Upper lobe of left lung (tissue), 6 donors: ENCODE data around the gene NECTIN4. TPM values are rescaled to one million over a fixed set of nuclear protein-coding genes. Genes with fewer than 3 reads are reported as not detected.

ENCODE experiments used
- ATAC-seq, 2 donors: fragments of 200-7000 bp; cut with Tn5 transposase; one replicate each; pipeline ENCODE4 v1.9.1; 2022; ENCODE audit warnings: mild to moderate bottlenecking in 2 of 2, moderate library complexity in 2 of 2; ENCODE audit not compliant: low FRiP score in 2 of 2
- DNase-seq, 2 donors: peaks; one replicate each; pipeline ENCODE4 v3.0.0-alpha.2; 2019 to 2020
- H3K27ac ChIP-seq, 4 donors: fragments of 200-600 bp; sonication (generic); one replicate each; pipeline ENCODE4 v1.5.1; 2016 to 2019
- H3K27me3 ChIP-seq, 4 donors: fragments of 200-600 bp; sonication (generic); one replicate each; pipeline ENCODE4 v1.5.1; 2017 to 2019
- H3K36me3 ChIP-seq, 4 donors: fragments of 200-600 bp; sonication (generic); one replicate each; pipeline ENCODE4 v1.5.1; 2016 to 2019
- H3K4me1 ChIP-seq, 4 donors: fragments of 200-600 bp; sonication (generic); one replicate each; pipeline ENCODE4 v1.5.1; 2018 to 2019
- H3K4me3 ChIP-seq, 4 donors: fragments of 200-600 bp; sonication (generic); one replicate each; pipeline ENCODE4 v1.5.1; 2017 to 2019; ENCODE audit warnings: mild to moderate bottlenecking in 2 of 4, moderate library complexity in 1 of 4
- H3K9me3 ChIP-seq, 4 donors: fragments of 200-600 bp; sonication (generic); one replicate each; pipeline ENCODE4 v1.5.1; 2018 to 2019
- EP300 ChIP-seq, 4 donors: sonication (generic); formaldehyde crosslinking; IDR thresholded peaks; one replicate each; pipeline ENCODE4 v1.5.1; 2017; ENCODE audit warnings: antibody characterized with exemption in 4 of 4, control low read depth in 2 of 4
- POLR2A ChIP-seq, 4 donors: fragments of 450-650 bp; IDR thresholded peaks; one replicate each; pipeline ENCODE4 v1.5.1; 2016 to 2017; ENCODE audit warnings: antibody characterized with exemption in 4 of 4, mild to moderate bottlenecking in 2 of 4
- POLR2AphosphoS5 ChIP-seq, 2 donors: sonication (generic); formaldehyde crosslinking; IDR thresholded peaks; one replicate each; pipeline ENCODE4 v1.5.1; 2017; ENCODE audit warnings: antibody characterized with exemption in 2 of 2
- WGBS, 2 donors: methylation state at CpG; one replicate each; pipeline ENCODE4 v1.1.5; 2017 to 2018; 5-methylcytosine and 5-hydroxymethylcytosine counted together
- total RNA-seq, 6 donors: library from RNA; depleted of rRNA in 4 of 6; stranded (reverse); fragments of >200 nt in 4 of 6; gene quantifications; one replicate each; pipeline versions ENCODE4 v1.1.0 to v1.2.1, GENCODE V29; 2016 to 2021
- TF ChIP-seq, protein P1 (sequence below), 6 experiments: fragments of 450-650 bp in 4 of 6; fragments of 200-600 bp in 2 of 6; sonication (generic) in 2 of 6; IDR thresholded peaks; one replicate each; pipeline ENCODE4 v1.5.1; 2016 to 2019; ENCODE audit warnings: antibody characterized with exemption in 6 of 6
- donor health status: DM: no; HTN: no; CAD: no; lungs with moderate emphysema.
- donor health status: DM: no; HTN: yes; CAD: no; lungs with severe emphysema.

The NECTIN4 gene
- total RNA-seq, 6 donors from 2014 or later = 5.2 to 19.9 (median 12.1) TPM

DNA sequence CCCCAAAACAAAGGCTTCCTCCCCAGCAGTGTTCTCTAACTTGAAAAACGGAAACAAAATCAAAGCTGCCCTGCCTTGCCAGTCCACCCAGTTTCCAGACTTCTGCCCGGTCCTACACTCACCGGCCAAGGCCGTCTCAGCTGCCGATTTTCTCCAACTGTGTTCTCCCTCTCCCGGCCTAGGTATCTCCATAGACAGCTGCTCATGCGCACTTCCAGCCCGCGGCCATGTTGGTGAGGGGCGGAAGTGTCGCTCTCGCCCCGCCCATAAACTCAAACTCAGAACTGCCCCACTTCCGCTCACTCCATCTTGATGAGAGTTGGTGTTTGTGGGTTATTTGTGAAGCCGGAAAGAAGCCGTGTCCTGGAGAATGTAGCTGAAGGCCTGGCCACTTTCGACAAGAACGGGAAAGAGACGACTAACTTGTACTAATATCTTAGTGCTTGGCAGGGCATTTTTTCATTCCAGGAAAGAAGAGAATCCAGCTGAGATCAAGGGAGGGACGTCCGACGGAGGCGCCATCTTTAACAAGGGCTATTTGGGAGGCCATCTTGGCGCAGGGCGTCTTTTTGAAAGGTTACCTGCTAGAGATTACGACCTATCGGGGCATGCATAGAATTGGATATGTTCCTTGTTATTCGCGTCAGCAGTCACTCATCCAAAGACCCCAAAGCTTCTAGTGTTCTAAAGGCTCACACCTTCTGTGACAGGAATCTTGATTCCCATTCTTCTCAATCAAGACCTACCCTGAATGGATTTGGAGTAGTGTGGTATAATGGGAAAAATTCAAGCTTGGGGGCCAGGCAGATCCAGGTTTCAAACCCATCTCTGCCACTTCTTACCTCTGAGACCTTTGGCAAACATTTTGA, 43.4 kb downstream of the NECTIN4 start, which contains the start of gene USF1:
TSS of gene USF1 (minus strand) at position 242 of the 869 bp plus-strand sequence. CDS start 2,702 bp downstream, outside the sequence.
- ATAC-seq (peak; percentile 94 to 97), DNase-seq (peak; percentile 93 to 96)
- TF ChIP-seq POLR2A (IDR thresholded peaks at IDR 0.05) (peak in 3 of 4 donors; percentile 72 to 88 (median 78)), EP300 (IDR thresholded peaks at IDR 0.05) (no peak), POLR2AphosphoS5 (IDR thresholded peaks at IDR 0.05) (peak; percentile 89 to 95)
- TF ChIP-seq, protein P1, sequence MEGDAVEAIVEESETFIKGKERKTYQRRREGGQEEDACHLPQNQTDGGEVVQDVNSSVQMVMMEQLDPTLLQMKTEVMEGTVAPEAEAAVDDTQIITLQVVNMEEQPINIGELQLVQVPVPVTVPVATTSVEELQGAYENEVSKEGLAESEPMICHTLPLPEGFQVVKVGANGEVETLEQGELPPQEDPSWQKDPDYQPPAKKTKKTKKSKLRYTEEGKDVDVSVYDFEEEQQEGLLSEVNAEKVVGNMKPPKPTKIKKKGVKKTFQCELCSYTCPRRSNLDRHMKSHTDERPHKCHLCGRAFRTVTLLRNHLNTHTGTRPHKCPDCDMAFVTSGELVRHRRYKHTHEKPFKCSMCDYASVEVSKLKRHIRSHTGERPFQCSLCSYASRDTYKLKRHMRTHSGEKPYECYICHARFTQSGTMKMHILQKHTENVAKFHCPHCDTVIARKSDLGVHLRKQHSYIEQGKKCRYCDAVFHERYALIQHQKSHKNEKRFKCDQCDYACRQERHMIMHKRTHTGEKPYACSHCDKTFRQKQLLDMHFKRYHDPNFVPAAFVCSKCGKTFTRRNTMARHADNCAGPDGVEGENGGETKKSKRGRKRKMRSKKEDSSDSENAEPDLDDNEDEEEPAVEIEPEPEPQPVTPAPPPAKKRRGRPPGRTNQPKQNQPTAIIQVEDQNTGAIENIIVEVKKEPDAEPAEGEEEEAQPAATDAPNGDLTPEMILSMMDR (IDR thresholded peaks at IDR 0.05) = no peak
- Histone ChIP-seq H3K9me3 (no peaks in the 10 kb centered on the region), H3K4me1 (peaks cover 10 to 31% (median 18%) of the 10 kb centered on the region in 4 donors), H3K36me3 (peaks cover 17 to 31% (median 25%) of the 10 kb centered on the region in 4 donors), H3K4me3 (peak within 1 kb of the TSS; percentile 48 to 77 (median 74)), H3K27ac (peak within 1 kb of the TSS; percentile 92 to 99 (median 95)), H3K27me3 (no peaks in the 10 kb centered on the region)
- WGBS, 2 donors = 1 to 2% methylated on average over 16 to 29 of the region's 29 CpGs

DNA sequence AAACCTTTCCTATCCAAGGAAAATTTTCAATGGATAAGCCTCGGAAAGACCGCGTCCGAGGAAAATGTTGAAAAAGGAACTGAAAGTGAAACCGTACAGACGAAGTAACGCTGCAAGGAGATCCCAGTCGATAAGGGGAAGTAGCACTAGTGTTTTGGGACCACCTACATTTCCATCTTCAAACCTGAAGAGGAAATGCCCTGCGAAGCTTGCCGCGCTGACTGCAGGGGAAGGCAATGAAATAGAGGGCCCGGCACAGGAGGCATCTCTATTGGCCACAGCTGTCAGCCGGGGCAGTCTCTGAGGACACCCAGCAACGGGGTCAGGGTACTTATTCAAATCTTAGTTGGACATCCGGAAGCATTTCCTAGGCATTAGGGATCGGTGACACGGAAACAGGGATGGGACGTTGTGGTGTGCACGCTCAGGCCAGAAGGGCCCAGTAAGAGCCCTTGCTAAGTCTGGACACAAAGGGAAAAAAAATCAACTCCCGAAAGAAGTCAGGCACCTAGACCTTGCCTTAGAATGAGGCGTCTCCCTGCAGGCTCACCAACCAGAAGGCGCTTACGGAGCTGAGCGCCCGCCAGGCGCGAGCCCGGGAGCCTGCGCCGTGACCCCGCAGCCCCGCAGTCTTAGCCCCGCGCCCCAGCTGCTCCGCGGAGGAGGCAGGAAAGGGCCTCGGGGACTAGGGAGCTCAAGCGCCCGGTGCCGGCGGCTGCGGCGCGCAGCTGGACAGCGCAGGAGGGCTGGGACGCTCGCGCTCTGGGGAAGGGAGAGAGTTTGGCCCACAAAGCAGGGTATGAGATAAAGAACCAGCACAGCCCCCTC, 44.2 kb downstream of the NECTIN4 start:
- Histone ChIP-seq H3K36me3 (peaks cover 26 to 39% (median 33%) of the 10 kb centered on the region in 4 donors), H3K27me3 (no peaks in the 10 kb centered on the region), H3K4me1 (peaks cover 10 to 31% (median 18%) of the 10 kb centered on the region in 4 donors), H3K27ac (peak overlapping the region; percentile 92 to 99 (median 95)), H3K9me3 (no peaks in the 10 kb centered on the region), H3K4me3 (peak overlapping the region; percentile 48 to 77 (median 74))
- TF ChIP-seq POLR2A (IDR thresholded peaks at IDR 0.05) (peak in 3 of 4 donors; percentile 16 to 63 (median 63)), POLR2AphosphoS5 (IDR thresholded peaks at IDR 0.05) (peak; percentile 52 to 68), EP300 (IDR thresholded peaks at IDR 0.05) (no peak)
- TF ChIP-seq, protein P1 (IDR thresholded peaks at IDR 0.05) = no peak
- DNase-seq (peak; percentile 90 to 91), ATAC-seq (peak; percentile 75 to 79)
- 0 to 1% methylated on average over 20 to 44 of the region's 48 CpGs for WGBS, 2 donors

DNA sequence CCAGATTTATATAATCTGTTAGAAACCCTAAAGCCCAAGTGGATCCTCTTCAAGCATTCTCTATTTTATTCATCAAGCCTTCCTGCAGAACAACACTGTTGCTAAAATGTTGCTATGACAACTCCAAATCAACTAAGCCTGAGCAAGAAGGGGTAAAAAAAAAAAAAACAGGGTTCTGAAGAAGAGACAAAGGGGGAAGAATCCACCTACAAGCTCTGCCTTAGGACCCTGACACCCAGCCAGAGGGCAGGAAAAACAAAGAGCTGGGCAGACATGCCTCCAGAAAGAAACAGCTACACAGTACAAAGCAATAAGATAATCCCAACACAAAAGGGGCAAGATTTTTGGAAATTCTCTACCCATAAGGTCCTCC, 44.8 kb downstream of the NECTIN4 start:
- DNase-seq (no peak), ATAC-seq (no peak)
- Histone ChIP-seq H3K9me3 (no peaks in the 10 kb centered on the region), H3K4me1 (peaks cover 11 to 33% (median 19%) of the 10 kb centered on the region in 4 donors), H3K27ac (peak overlapping the region; percentile 92 to 99 (median 95)), H3K4me3 (peak overlapping the region; percentile 48 to 77 (median 74)), H3K36me3 (peaks cover 32 to 42% (median 38%) of the 10 kb centered on the region in 4 donors), H3K27me3 (no peaks in the 10 kb centered on the region)
- TF ChIP-seq POLR2A (IDR thresholded peaks at IDR 0.05) = no peak
- TF ChIP-seq, protein P1 (IDR thresholded peaks at IDR 0.05) = no peak
- TF ChIP-seq POLR2AphosphoS5 (IDR thresholded peaks at IDR 0.05) = no peak
- TF ChIP-seq EP300 (IDR thresholded peaks at IDR 0.05) = no peak

DNA sequence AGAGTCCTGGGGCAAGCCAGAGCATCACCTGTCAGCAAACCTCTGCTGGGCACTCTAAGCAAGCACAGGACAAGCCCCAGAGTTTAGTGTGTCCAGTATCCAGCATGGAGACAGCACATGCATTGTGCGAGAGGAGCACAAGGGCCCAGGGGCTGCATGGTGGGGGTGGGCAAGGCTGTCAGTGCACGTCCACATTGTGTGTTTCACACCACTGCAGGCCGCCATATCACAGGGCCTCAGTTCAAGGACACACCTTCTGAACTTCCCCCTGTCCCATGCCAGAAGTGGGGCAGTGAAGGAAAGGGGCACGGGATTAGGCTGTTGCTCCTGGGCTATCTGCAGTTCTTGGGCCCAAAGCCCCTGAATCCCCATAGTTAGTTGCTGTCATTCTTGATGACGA, 49.8 kb downstream of the NECTIN4 start:
- Histone ChIP-seq H3K9me3 (no peaks in the 10 kb centered on the region), H3K27ac (peak overlapping the region; percentile 74 to 88 (median 81)), H3K36me3 (peaks cover 32 to 52% (median 40%) of the 10 kb centered on the region in 4 donors), H3K27me3 (no peaks in the 10 kb centered on the region), H3K4me1 (peaks cover 17 to 30% (median 25%) of the 10 kb centered on the region in 4 donors), H3K4me3 (peak overlapping the region in 1 of 4 donors; percentile 73)
- 89 to 94% methylated on average over 5 of the region's 5 CpGs for WGBS, 2 donors
- DNase-seq = no peak
- peak in 1 of 2 donors; percentile 3 for ATAC-seq
- TF ChIP-seq, protein P1 (IDR thresholded peaks at IDR 0.05) = no peak
- no peak for TF ChIP-seq EP300 (IDR thresholded peaks at IDR 0.05)
- no peak for TF ChIP-seq POLR2A (IDR thresholded peaks at IDR 0.05)
- no peak for TF ChIP-seq POLR2AphosphoS5 (IDR thresholded peaks at IDR 0.05)
